OCI-M1 (cell line): ENCODE results near the gene HAO2.
"Not testable (repeated sequence)": the region's sequence is repeated elsewhere in the genome, so short reads cannot be mapped to it uniquely, and the experiment has no call there.

Source experiments
- DNase-seq: peaks from one replicate; lab custom pipeline; 2025; lab: John Stamatoyannopoulos, UW

Gene HAO2

DNA sequence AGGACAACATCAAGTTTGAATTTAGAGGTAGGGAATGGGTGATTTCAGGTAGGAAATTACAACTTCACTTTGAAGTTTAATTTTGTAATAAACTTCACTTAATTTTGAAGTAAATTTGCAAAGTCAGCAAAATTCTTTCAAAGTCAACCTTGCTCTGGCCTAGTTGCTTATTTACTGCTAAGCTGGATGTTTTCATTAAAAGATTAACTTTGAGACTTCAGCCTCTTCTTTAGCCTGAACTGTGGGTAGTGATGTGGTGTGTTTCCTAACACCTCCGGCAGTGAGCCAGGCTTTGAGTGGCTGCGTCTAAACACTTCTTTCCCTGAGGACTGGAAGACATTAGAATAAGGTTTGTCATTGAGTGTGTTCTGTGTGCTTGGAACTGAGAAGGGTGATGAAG is at the start of gene HAO2:
Gene HAO2, plus strand, starts transcription at position 232 of the 400 bp plus-strand sequence. CDS start 12,301 bp downstream, outside the sequence.
- DNase-seq: no peak

DNA sequence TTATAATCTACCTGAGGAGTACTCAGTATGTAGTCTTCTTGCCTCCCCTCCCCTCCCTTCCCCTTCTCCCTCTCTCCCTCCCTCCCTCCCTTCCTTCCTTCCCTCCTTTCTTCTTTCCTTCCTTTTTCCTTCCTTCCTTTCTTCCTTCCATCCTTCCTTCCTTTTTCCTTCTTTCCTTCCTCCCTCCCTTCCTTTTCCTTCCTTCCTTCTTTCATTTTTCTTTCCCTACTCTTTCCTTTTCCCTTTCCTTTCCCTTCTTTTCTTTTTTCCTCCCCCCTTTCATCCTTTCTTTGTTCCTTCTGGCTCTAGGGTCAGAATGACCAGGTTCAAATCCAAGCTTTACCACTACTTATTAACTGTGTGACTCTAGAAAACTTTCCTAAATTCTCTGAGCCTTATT is 48.5 kb upstream of the HAO2 start:
- DNase-seq: no peak

GRCh38 chr1:119321666-119322419 is 46.7 kb upstream of the HAO2 start:
- DNase-seq: no peak

GRCh38 chr1:119323216-119323982 is 45.2 kb upstream of the HAO2 start:
- no peak for DNase-seq

DNA sequence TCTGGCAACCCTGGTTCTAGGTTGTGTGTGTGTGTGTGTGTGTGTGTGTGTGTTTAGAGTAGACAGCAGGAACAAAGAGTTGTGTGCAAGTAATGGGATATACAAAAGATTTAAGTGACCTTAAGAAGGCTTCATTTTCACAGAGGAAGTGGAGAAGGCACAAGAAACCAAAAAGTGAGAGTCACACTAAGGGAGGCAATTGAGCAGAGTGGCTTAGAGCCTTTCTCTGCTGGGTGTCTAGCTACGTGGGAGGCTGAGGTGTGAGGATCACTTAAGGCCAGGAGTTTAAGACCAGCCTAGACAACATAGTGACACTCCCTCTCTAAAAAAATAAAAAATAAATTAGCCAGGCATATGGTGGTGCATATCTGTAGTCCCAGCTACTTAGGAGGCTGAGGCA is 44.4 kb upstream of the HAO2 start:
- DNase-seq: no peak

GRCh38 chr1:119326251-119326650 is 42.3 kb upstream of the HAO2 start:
- no peak for DNase-seq

GRCh38 chr1:119327094-119327449 is 41.5 kb upstream of the HAO2 start:
- DNase-seq: no peak

DNA sequence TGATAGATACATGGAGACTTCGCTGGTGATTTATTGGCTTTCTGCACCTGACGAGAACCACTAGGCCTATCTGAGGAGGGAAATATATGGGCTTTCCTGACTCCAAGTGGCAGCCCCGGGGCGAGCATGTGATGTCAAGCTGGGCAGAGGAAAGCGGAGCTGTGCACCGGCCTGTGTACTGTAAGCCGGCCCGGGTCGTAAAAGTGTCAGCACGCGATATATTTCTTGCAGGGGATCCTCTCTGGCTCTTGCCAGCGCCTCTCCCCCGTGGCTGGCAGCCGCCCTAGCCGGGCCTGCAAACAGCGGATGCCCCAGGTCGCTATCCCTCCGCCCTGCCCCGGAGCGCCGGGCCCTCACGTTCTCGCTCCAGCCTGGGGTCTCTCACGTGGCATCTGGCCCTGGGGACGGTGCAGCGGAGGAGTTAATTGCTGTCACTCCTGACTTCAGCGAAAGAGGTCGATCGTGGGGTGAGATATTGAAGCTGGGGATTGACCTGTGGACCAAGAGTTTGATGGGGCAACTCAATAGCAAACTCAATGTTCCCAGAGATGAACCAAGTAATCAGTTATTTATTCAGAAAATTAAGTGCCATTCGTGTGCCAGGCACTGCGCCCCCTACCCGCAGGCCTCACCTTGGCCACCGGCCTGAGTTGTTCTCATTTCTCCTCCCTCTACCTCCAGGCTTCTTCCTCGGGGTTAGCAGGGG is 41.0 kb upstream of the HAO2 start:
- no peak for DNase-seq

DNA sequence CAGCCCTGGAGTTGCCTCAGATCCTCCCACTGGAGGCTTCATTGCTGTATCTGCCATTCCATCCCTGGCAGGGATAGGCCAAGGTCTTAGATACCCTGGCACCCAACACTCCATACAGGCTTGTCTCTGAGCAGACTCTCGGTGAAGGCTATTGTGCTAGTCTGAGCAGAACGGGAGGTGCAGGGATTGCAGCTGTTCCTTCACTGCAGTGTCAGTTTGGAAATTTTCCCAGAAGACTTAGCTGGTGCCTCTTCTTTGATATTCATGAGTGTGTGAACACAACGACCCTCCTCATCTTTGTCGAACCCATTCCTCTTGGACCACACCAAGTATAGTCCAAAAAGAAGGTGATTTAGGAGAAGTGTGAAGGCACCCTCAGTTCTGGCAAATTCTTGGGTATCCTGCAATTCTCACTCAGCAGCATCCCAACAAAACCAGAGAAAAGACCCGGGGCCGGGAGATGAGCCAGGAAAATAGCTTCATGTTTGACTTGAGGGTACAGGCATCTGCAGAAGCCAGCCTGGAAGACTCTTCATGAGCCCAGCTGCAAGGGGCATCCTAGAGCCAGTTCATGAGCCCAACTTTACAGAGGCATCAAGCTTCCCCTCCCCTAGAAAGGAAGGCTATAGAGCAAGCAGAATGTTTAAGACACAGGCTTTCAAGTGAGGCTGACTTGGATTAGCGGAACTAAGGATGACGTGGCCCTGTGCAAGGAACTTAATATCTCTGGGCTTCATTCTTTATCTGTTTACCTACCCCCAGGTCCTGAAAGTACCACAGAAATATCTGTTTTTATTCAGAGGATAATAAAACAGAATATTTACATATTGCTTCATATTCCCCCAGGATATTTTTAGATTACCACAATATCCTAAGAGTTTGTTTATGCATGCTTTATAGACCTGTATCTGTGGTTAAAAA is 38.8 kb upstream of the HAO2 start:
- DNase-seq: no peak

DNA sequence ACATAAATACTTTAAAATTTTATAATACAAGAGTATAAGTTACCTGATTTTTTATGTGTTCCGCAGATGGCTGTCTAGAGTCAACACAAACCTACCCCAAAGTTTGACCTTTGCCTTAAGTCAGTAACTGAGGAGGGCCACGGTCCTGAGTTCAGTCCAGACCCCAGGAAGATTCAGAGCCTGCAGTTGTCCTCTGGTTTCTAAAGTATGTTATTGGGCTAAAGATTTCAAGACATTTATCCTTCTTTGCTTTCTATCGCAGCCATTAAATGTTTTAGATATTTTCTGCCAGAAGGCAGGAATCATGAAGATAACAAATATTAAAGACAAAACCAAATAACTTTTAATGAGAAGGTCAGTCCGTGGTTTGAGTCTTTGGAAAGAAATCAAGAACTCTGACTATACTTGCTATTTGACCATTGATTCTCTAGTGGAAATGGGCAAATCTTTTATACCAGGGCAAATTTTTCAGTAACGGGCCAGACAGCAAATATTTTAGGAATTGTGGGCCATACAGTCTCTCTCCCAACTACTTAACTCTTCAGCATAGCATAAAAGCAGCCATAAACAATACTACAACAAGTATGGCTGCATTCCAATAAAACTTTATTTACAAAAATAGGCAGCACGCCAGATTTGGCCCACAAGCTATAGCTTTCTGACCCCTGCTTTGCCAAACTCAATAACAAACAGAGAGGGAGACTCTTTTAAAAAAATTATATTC is 38.0 kb upstream of the HAO2 start:
- no peak for DNase-seq

- DNase-seq: no peak
These were observed 37.4 kb upstream of the HAO2 start for GRCh38 chr1:119331190-119331515.

DNA sequence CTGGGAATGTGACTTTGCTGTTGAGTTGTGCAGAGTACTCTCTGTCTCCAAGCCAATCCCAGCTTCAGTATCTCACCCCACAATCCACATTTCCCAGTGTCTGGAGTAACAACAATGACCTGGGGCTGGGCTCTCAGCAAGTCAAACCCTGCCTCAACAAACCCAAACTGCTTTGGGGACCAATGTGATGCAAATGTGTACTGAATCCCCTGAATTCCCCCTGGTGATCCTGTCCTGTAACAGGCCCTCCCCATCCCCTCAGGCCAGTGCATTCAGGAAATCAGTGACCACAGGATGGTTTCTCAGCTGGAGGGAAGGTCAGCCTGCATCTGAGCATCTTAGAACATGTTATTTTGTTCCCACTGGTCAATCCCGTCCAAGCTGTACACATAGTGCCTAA is 36.7 kb upstream of the HAO2 start:
- DNase-seq: no peak

- no peak for DNase-seq
These were observed 36.0 kb upstream of the HAO2 start for GRCh38 chr1:119332622-119333021.

DNA sequence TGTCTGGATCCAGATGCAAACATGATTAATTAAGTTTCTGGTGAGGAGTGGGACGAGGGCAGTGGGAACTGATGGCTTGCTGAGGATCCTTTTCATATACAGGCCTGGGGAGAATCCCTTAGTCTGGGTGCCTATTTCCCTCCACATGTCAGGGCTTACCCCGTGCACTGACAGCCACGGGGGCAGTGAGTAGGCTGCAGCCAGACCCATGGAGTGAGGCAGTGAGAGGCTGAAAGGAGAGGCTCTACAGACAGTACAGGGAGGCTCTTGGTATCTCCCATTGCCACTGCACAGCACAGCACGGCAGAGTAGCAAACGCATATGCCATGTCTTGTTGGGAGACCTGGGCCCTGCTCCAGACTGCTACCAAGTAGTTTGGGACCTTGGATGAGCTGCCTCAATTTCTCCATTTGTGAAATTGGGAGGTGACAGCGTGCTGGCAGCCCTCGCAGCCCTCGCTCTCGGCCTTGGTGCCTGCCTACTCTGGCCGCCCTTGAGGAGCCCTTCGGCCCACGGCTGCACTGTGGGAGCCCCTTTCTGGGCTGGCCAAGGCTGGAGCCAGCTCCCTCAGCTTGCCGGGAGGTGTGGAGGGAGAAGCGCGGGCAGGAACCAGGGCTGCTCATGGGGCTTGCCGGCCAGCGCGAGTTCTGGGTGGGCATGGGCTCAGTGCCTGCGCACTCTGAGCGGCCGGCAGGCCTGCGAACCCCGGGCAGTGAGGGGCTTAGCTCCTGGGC is 35.3 kb upstream of the HAO2 start:
- DNase-seq: no peak

DNA sequence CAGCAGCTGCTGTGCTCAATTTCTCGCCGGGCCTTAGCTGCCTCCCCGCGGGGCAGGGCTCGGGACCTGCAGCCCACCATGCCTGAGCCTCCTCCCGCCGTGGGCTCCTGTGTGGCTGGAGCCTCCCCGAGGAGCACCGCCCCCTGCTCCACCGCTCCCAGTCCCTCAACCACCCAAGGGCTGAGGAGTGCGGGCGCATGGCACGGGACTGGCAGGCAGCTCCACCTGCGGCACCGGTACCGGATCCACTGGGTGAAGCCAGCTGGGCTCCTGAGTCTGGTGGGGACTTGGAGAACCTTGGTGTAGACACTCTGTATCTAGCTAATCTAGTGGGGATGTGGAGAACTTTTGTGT is 34.7 kb upstream of the HAO2 start:
- DNase-seq: not testable (repeated sequence)

- no peak for DNase-seq
These were observed 31.7 kb upstream of the HAO2 start for GRCh38 chr1:119336848-119337247.

GRCh38 chr1:119338004-119338403 is 30.6 kb upstream of the HAO2 start:
- no peak for DNase-seq

GRCh38 chr1:119338757-119339156 is 29.8 kb upstream of the HAO2 start:
- DNase-seq: no peak

DNA sequence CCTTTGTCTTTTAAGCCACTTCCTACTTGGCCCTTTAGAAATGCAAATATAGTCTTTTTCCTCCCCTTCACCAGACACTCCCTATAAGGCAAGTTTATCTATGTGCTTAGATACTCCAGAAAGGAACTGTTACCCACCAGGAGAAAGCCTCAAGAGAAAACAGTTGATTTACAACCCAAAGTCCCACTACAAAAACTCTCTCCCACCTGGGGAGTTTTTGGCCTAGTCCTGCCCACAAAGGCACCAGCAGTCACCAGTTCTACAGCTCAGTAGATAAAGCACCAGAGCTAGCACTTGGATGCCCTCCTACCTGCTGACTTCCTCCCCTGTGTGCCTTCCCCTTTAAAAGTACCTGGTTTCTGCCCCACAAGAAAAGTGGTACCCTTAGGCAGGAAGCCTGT is 27.7 kb upstream of the HAO2 start:
- DNase-seq: no peak

DNA sequence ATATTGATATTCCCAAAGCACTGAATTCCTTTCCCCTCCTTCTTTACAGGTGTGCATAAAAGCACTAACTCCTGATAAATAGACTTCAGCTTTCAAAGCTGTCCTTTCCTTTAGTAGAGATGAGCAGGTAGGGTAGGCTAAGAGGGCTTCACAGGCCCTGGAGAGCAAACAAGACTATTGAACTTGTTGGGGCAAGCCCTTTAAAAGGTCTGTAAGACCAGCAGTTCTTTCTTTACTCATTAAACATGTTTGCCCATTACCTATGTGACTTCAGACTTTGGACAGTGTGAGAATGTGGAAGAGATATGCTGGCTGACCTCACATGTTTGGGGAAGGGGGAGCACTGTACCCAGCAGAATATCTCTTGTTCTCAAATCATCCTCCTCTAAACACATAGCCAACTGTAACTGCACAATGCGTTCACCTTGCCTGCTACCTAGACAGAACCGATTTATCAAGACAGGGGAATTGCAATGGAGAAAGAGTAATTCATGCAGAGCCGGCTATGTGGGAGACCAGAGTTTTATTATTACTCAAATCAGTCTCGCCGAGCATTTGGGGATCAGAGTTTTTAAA is 27.1 kb upstream of the HAO2 start:
- DNase-seq: no peak
